ENCODE results near the gene AK9. TPM values are rescaled to one million over a fixed set of nuclear protein-coding genes. Genes with fewer than 3 reads are reported as not detected.
"Not testable (repeated sequence)": the region's sequence is repeated elsewhere in the genome, so short reads cannot be mapped to it uniquely, and the experiment has no call there.

Gene AK9
- total RNA-seq, 1 experiment from 2014 or later: 2.6 TPM

DNA sequence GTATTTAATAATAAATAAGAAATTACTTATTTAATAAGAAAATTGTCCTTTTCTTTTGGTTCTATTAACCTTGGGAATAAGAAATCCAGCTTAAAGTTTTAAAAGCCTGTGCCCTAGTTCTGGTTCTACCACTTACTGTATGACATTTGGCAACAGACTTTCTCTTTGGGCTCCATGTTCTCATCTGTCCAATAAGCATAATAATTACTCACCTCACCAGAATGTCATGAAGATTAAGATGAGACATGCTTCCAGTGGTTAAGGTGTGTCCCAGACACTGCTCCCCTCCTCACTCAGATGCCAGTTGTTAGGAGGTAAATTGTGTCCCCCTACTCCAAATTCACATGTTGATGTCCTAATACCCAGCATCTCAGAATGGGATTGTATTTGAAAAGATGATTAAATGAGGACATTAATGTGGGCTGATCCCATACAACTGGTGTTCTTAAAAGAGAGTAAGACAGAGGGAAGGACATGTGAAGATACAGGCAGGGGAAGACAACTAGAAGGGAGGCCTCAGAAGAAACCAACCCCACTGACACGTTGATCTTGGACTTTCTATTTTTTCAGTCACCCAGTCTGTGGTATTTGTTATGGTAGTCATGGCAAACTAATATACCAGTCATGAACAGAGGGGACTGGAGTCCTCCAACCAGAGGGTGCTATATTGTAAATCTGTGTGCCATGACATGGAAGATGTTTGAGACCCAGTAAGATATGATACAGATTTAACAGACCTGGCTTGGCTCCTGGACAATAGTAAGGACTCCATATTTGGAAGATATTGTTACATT, 229.1 kb downstream of the AK9 start:
- no peak overlapping the region for H3K4me3 ChIP-seq (ENCODE audit: low read depth, low read length, poor library complexity, severe bottlenecking)
- H3K9me3 ChIP-seq (ENCODE audit: low read depth, low read length, poor library complexity, severe bottlenecking): no peaks in the 10 kb centered on the region
- intact Hi-C loops (cut with micrococcal nuclease; ENCODE audit: unreplicated experiment): no loop called here
- no peak overlapping the region for H3K27ac ChIP-seq (ENCODE audit: low read depth, low read length, poor library complexity, severe bottlenecking)
- ChIA-PET POLR2A (ENCODE audit: low non-redundant PET) (no interaction called here), CTCF (no interaction called here)
- TF ChIP-seq, protein P1, sequence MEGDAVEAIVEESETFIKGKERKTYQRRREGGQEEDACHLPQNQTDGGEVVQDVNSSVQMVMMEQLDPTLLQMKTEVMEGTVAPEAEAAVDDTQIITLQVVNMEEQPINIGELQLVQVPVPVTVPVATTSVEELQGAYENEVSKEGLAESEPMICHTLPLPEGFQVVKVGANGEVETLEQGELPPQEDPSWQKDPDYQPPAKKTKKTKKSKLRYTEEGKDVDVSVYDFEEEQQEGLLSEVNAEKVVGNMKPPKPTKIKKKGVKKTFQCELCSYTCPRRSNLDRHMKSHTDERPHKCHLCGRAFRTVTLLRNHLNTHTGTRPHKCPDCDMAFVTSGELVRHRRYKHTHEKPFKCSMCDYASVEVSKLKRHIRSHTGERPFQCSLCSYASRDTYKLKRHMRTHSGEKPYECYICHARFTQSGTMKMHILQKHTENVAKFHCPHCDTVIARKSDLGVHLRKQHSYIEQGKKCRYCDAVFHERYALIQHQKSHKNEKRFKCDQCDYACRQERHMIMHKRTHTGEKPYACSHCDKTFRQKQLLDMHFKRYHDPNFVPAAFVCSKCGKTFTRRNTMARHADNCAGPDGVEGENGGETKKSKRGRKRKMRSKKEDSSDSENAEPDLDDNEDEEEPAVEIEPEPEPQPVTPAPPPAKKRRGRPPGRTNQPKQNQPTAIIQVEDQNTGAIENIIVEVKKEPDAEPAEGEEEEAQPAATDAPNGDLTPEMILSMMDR (conservative IDR thresholded peaks at IDR 0.05; ENCODE audit: low read depth, low read length): no peak
- no peak for TF ChIP-seq EZH2 (IDR thresholded peaks at IDR 0.05; ENCODE audit: borderline replicate concordance, low read depth, low read length, poor library complexity, severe bottlenecking)
- peaks cover 9% of the 10 kb centered on the region for H3K4me1 ChIP-seq (ENCODE audit: insufficient read depth, low read length, poor library complexity, severe bottlenecking)
- no TSS peak for BruUV-seq (replicated peaks)
- no peaks in the 10 kb centered on the region for H3K27me3 ChIP-seq (replicated peaks; ENCODE audit: insufficient read depth, low read depth, low read length, poor library complexity)
- DNase-seq (ENCODE audit: low spot score): no peak
- H3K36me3 ChIP-seq (ENCODE audit: insufficient read depth, low read length, poor library complexity, severe bottlenecking): peaks cover 53% of the 10 kb centered on the region

DNA sequence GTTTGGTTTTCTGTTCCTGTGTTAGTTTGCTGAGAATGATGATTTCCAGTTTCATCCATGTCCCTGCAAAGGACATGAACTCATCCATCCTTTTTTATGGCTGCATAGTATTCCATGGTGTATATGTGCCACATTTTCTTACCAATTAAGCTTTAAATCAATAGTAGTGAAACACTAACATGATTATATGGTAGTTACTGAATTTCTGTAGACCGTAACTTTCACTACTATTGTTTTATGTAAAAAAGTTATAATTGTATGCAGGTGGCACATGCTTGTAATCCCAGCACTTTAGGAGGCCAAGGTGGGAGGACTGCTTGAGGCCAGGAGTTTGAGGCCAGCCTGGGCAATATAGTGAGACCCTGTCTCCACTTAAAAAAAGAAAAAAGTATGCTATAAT, 229.8 kb downstream of the AK9 start:
- DNase-seq (ENCODE audit: low spot score); BruUV-seq (replicated peaks); intact Hi-C loops (cut with micrococcal nuclease; ENCODE audit: unreplicated experiment); H3K9me3 ChIP-seq (ENCODE audit: low read depth, low read length, poor library complexity, severe bottlenecking); POLR2A ChIA-PET (ENCODE audit: low non-redundant PET); H3K27me3 ChIP-seq (replicated peaks; ENCODE audit: insufficient read depth, low read depth, low read length, poor library complexity); CTCF ChIA-PET; H3K27ac ChIP-seq (ENCODE audit: low read depth, low read length, poor library complexity, severe bottlenecking); H3K4me3 ChIP-seq (ENCODE audit: low read depth, low read length, poor library complexity, severe bottlenecking): not testable (repeated sequence)
- Histone ChIP-seq H3K36me3 (ENCODE audit: insufficient read depth, low read length, poor library complexity, severe bottlenecking) (peaks cover 46% of the 10 kb centered on the region), H3K4me1 (ENCODE audit: insufficient read depth, low read length, poor library complexity, severe bottlenecking) (peaks cover 16% of the 10 kb centered on the region)

DNA sequence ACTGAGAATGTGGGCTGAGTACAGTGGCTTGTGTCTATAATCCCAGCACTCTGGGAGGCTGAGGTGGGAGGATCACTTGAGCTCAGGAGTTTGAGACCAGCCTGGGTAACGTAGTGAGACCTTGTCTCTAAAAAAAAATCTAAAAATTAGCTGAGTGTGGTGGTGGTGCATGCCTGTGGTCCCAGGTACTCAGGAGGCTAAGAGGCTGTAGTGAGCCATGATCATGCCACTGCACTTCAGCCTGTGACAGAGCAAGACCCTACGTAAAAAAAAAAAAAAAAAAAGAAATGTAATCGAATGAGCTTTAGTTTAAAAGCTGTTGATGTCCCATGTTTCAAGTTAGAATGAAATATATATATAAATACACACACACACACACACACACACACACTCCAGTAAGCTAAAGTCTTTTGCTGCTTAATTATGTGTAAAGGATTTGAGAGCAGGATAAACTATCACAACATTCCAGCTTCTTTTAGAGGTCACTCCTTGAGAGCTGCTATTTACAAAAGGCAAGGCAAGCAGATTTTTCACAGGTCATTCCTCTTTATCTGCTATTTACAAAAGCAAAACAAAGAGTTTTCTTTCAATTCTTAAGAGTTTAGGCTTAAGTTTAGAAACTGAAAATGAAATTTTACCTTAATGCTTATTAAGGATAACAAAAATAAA, 230.7 kb downstream of the AK9 start:
- ChIA-PET POLR2A (ENCODE audit: low non-redundant PET) (no interaction called here), CTCF (no interaction called here)

More for the DNA sequence above, 230.7 kb downstream of the AK9 start:
- BruUV-seq (replicated peaks): no TSS peak
- no peak for DNase-seq (ENCODE audit: low spot score)
- H3K27me3 ChIP-seq (replicated peaks; ENCODE audit: insufficient read depth, low read depth, low read length, poor library complexity): no peaks in the 10 kb centered on the region
- peaks cover 37% of the 10 kb centered on the region for H3K36me3 ChIP-seq (ENCODE audit: insufficient read depth, low read length, poor library complexity, severe bottlenecking)
- no peak overlapping the region for H3K27ac ChIP-seq (ENCODE audit: low read depth, low read length, poor library complexity, severe bottlenecking)
- TF ChIP-seq, protein P1 (conservative IDR thresholded peaks at IDR 0.05; ENCODE audit: low read depth, low read length): no peak
- TF ChIP-seq EZH2 (IDR thresholded peaks at IDR 0.05; ENCODE audit: borderline replicate concordance, low read depth, low read length, poor library complexity, severe bottlenecking): no peak
- peaks cover 18% of the 10 kb centered on the region for H3K4me1 ChIP-seq (ENCODE audit: insufficient read depth, low read length, poor library complexity, severe bottlenecking)
- H3K4me3 ChIP-seq (ENCODE audit: low read depth, low read length, poor library complexity, severe bottlenecking): no peak overlapping the region
- intact Hi-C loops (cut with micrococcal nuclease; ENCODE audit: unreplicated experiment): no loop called here
- no peaks in the 10 kb centered on the region for H3K9me3 ChIP-seq (ENCODE audit: low read depth, low read length, poor library complexity, severe bottlenecking)

Measured in A673 (cell line).